AG10803 (cell line): ENCODE results near the gene RBM33.

ENCODE experiments used
- DNase-seq: peaks from one replicate; pipeline ENCODE4 v3.0.0; 2010; ENCODE audit warnings: low read depth
- H3K4me3 ChIP-seq: 2 replicates; pipeline ENCODE4 v1.5.1; 2011; ENCODE audit warnings: mild to moderate bottlenecking, low read length, control low read depth
- TF ChIP-seq, protein P1 (sequence below): conservative IDR thresholded peaks from 2 replicates; pipeline ENCODE4 v1.5.1; 2011; ENCODE audit warnings: mild to moderate bottlenecking, low read length, control low read depth, inconsistent platforms

Gene RBM33

DNA sequence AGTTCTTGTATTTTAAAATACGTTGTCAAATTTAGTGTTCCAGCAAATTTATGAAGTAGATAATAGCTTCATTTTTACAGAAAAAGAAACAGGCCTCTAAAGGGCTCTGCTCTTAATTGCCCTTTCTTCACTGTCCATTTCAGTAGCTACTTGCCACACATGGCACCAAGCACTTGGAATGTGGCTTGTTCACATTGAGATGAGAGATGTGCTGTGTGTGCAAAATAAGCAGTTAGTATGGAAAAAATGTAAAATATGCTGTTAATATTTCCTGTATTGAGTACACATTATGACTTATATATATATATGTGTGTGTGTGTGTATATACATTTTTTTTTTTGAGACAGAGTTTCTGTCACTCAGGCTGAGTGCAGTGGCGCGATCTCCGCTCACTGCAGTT is 19.5 kb downstream of the RBM33 start:
- TF ChIP-seq, protein P1, sequence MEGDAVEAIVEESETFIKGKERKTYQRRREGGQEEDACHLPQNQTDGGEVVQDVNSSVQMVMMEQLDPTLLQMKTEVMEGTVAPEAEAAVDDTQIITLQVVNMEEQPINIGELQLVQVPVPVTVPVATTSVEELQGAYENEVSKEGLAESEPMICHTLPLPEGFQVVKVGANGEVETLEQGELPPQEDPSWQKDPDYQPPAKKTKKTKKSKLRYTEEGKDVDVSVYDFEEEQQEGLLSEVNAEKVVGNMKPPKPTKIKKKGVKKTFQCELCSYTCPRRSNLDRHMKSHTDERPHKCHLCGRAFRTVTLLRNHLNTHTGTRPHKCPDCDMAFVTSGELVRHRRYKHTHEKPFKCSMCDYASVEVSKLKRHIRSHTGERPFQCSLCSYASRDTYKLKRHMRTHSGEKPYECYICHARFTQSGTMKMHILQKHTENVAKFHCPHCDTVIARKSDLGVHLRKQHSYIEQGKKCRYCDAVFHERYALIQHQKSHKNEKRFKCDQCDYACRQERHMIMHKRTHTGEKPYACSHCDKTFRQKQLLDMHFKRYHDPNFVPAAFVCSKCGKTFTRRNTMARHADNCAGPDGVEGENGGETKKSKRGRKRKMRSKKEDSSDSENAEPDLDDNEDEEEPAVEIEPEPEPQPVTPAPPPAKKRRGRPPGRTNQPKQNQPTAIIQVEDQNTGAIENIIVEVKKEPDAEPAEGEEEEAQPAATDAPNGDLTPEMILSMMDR = no peak
- no peak overlapping the region for H3K4me3 ChIP-seq
- no peak for DNase-seq

DNA sequence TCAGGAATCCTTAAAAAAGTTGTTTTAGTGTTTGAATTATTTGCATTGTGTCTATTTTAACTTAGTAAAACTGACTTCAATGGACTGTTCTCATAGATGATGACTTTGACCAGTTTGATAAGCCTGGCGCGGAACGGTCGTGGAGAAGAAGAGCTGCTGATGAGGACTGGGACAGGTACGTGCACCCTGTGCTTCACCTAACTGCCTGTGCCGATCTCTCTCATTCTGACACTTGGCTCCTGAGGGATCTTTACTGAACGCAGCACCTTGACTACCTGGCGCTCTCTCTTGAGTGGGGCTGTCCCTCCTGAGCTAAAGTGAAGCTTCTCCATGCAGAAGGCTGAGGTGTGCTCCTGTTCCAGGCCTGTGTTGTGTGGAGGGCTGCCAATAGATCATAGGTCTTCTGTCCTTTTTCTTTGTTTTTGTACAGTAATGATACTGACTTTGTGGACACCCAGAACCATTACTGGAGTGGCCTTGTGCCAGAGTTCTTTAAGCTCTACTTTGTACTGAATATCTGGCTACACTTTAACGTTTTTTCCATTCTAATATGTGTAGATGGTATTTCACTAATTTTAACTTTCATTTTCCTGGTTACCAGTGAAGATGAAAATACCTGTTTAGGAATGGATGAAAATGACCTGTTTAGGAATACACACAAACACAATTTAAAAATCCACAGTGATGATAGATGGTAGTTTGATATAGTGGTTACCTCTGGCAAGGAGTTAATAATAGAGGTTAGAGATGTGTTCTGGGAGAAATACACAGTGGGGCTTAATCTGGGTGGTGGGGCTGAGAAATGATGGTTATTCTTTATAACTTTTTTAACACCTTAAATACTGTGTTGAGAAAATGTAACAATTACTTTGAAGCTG is 20.9 kb downstream of the RBM33 start:
- TF ChIP-seq, protein P1 = no peak

DNA sequence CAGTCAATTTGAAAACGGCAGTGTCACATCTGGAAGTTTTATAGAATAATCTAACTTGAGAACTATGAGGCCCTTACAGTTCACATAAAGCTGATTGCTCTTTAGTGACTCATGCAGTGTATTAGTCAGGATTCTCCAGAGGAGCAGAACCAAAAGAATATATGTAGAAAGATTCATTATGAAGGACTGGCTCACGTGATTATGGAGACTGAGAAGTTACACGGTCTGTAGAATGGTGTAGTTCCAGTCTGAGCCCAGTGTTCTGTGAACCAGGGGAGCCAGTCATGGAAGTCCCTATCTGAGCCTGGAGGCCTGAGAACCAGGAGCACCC is 21.5 kb downstream of the RBM33 start:
- TF ChIP-seq, protein P1 = no peak
- no peak overlapping the region for H3K4me3 ChIP-seq
- peak; percentile 82 for DNase-seq

More for the DNA sequence above, 20.9 kb downstream of the RBM33 start:
- no peak for DNase-seq
- no peak overlapping the region for H3K4me3 ChIP-seq

DNA sequence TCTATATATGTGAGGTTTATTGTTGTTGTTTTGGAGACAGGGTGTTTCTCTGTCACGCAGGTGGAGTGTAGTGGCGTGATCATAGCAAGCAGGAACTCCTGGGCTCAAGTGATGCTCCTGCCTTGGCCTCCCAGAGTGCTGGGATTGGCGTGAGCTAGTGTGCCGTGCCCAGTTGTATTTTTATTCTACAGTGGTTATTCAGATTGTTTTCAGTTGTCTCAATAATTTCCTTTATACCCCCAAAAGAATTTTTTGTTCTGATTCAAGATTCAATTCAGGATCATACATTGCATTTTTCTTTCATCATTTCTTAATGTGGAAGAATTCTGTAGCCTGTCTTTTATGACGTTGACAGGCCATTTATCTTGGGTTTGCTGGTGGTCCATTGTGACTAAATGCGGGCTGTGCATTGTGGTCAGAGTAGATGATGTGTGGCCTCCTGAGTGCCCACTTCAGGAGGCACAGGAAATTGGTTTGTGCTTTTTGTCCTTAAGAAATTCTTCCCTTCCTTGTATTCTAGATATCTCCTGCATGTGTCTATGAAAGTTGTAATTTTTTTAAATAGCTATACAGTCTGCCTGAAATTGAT is 22.9 kb downstream of the RBM33 start:
- no peak for DNase-seq
- no peak overlapping the region for H3K4me3 ChIP-seq
- TF ChIP-seq, protein P1 = no peak

DNA sequence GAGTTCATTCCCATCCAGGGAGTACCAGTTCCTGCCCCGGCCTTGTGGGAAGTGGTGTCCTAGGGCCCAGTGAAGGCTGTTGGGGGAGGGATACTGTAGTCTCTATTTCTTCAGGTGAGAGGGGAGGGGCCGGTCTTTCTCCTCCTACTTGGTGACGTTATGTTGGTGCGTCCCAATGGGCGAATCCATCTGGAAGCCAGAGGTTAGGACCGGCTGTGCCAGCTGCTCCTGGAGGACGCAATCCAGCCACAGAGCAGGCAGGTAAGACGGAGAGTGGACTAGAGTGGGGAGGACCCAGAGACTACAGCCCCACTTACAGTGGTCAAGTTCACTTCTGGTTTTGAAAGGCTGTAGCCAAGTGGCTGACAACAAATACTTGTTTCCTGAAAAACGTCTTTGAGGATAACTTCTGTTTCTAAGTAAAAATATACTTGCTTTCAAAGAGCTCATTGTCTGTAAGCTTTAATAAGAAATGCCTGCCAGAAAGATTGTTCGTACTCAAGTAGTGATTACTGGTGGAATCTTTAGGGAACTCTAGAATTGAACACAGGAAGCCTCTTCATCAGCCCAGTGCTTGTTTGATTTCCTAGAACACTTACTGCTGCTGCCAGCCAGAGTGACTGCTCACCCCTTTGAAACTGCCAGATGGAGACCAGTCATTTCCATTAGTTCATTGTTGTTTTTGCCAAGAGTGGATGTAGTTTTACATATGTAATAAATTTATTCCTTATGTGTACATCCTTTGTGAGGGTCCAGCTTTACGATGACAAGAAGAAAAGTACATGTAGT is 25.4 kb downstream of the RBM33 start:
- TF ChIP-seq, protein P1 = no peak
- peak; percentile 60 for DNase-seq
- no peak overlapping the region for H3K4me3 ChIP-seq

DNA sequence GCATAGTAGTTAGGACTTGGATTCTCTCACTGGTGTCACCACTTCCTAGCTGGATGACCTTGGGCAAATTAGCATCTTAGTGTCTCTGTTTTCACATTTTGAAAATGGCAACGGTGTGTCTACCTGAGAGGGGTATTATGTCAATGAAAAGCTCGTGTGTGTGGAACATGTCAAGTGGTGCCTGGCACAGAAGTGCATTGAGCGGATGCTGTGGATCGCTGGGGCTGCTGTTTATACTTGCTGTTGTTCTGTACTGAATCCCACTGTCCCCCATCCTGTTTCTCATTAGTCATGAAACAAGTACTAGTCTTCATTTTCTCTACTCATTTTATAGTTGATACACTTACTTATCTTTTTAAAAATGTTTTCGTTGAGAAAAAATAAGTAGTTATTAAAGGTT is 26.1 kb downstream of the RBM33 start:
- DNase-seq = no peak
- H3K4me3 ChIP-seq = no peak overlapping the region

More for the DNA sequence above, 26.1 kb downstream of the RBM33 start:
- TF ChIP-seq, protein P1 = no peak
